Ectodermal cell (in vitro differentiated cells): ENCODE data around the gene PAPLN.
A peak's percentile ranks its signal among the peaks of the same experiment; 100 is the strongest.

ENCODE experiments used
- H3K27ac ChIP-seq: 2 replicates; pipeline ENCODE4 v1.7.0; 2013; ENCODE audit warnings: mild to moderate bottlenecking, low read depth, low read length; ENCODE audit not compliant: insufficient read depth, poor library complexity, severe bottlenecking
- H3K27me3 ChIP-seq: 2 replicates; pipeline ENCODE4 v1.7.0; 2013; ENCODE audit warnings: mild to moderate bottlenecking, low read length; ENCODE audit not compliant: insufficient read depth, control insufficient read depth, poor library complexity, severe bottlenecking
- H3K36me3 ChIP-seq: one replicate; pipeline ENCODE4 v1.7.0; 2013; ENCODE audit warnings: low read length; ENCODE audit not compliant: control insufficient read depth, insufficient read depth
- H3K4me1 ChIP-seq: one replicate; pipeline ENCODE4 v1.7.0; 2013; ENCODE audit warnings: low read length; ENCODE audit not compliant: control insufficient read depth, insufficient read depth
- H3K4me3 ChIP-seq: 2 replicates; pipeline ENCODE4 v1.7.0; 2013; ENCODE audit warnings: low read depth, low read length, control low read depth; ENCODE audit not compliant: insufficient read depth
- H3K9me3 ChIP-seq: 2 replicates; pipeline ENCODE4 v1.7.0; 2013; ENCODE audit warnings: mild to moderate bottlenecking, low read length, moderate library complexity; ENCODE audit not compliant: control insufficient read depth
- WGBS, 2 experiments: methylation state at CpG; one replicate each; pipeline ENCODE4 v1.1.7; 2013; ENCODE audit warnings: missing lambda C conversion rate in 2 of 2; 5-methylcytosine and 5-hydroxymethylcytosine counted together

PAPLN gene

GRCh38 chr14:73208846-73209245, 28.5 kb upstream of the PAPLN start:
- H3K36me3 ChIP-seq = peaks cover 48% of the 10 kb centered on the region
- 94 to 96% methylated on average over 8 of the region's 8 CpGs for WGBS, 2 experiments
- no peaks in the 10 kb centered on the region for H3K4me1 ChIP-seq
- no peaks in the 10 kb centered on the region for H3K27me3 ChIP-seq
- H3K9me3 ChIP-seq = no peaks in the 10 kb centered on the region
- H3K4me3 ChIP-seq = no peak overlapping the region
- no peak overlapping the region for H3K27ac ChIP-seq

- WGBS, 2 experiments = 93 to 96% methylated on average over 2 of the region's 2 CpGs
- Histone ChIP-seq H3K27me3 (no peaks in the 10 kb centered on the region), H3K4me3 (no peak overlapping the region), H3K36me3 (peaks cover 48% of the 10 kb centered on the region), H3K9me3 (no peaks in the 10 kb centered on the region), H3K4me1 (no peaks in the 10 kb centered on the region), H3K27ac (no peak overlapping the region)
These were observed 27.4 kb upstream of the PAPLN start for GRCh38 chr14:73209953-73210352.

GRCh38 chr14:73211251-73212040, 25.9 kb upstream of the PAPLN start:
- Histone ChIP-seq H3K4me3 (no peak overlapping the region), H3K9me3 (no peaks in the 10 kb centered on the region), H3K4me1 (no peaks in the 10 kb centered on the region), H3K27me3 (no peaks in the 10 kb centered on the region), H3K27ac (no peak overlapping the region), H3K36me3 (peaks cover 43% of the 10 kb centered on the region)
- 94% methylated on average over 6 to 7 of the region's 7 CpGs for WGBS, 2 experiments

GRCh38 chr14:73216030-73216429, 21.3 kb upstream of the PAPLN start:
- Histone ChIP-seq H3K4me3 (no peak overlapping the region), H3K4me1 (peaks cover 5% of the 10 kb centered on the region), H3K27me3 (no peaks in the 10 kb centered on the region), H3K9me3 (no peaks in the 10 kb centered on the region), H3K36me3 (peaks cover 30% of the 10 kb centered on the region), H3K27ac (no peak overlapping the region)
- 94 to 100% methylated on average over 2 of the region's 2 CpGs for WGBS, 2 experiments

- Histone ChIP-seq H3K36me3 (peaks cover 28% of the 10 kb centered on the region), H3K27me3 (no peaks in the 10 kb centered on the region), H3K4me3 (no peak overlapping the region), H3K27ac (no peak overlapping the region), H3K9me3 (no peaks in the 10 kb centered on the region), H3K4me1 (peaks cover 11% of the 10 kb centered on the region)
- 97 to 100% methylated on average over 1 of the region's 1 CpG for WGBS, 2 experiments
These were observed 19.9 kb upstream of the PAPLN start for GRCh38 chr14:73217411-73217810.

- peaks cover 20% of the 10 kb centered on the region for H3K4me1 ChIP-seq
- peak overlapping the region; percentile 52 for H3K27ac ChIP-seq
- H3K4me3 ChIP-seq = no peak overlapping the region
- H3K27me3 ChIP-seq = no peaks in the 10 kb centered on the region
- H3K9me3 ChIP-seq = no peaks in the 10 kb centered on the region
- WGBS, 2 experiments = 69 to 76% methylated on average over 4 of the region's 4 CpGs
- H3K36me3 ChIP-seq = peaks cover 17% of the 10 kb centered on the region
These were observed 17.2 kb upstream of the PAPLN start for GRCh38 chr14:73220061-73220460.

GRCh38 chr14:73220634-73221033, 16.7 kb upstream of the PAPLN start:
- no peaks in the 10 kb centered on the region for H3K9me3 ChIP-seq
- H3K27me3 ChIP-seq = no peaks in the 10 kb centered on the region
- H3K27ac ChIP-seq = no peak overlapping the region
- H3K4me1 ChIP-seq = peaks cover 20% of the 10 kb centered on the region
- H3K4me3 ChIP-seq = no peak overlapping the region
- H3K36me3 ChIP-seq = peaks cover 17% of the 10 kb centered on the region
- WGBS, 2 experiments = 85 to 90% methylated on average over 5 of the region's 5 CpGs

GRCh38 chr14:73221945-73222344, 15.4 kb upstream of the PAPLN start:
- H3K4me1 ChIP-seq = peaks cover 20% of the 10 kb centered on the region

GRCh38 chr14:73223049-73223448, 14.3 kb upstream of the PAPLN start:
- H3K9me3 ChIP-seq = no peaks in the 10 kb centered on the region
- H3K27ac ChIP-seq = no peak overlapping the region
- H3K36me3 ChIP-seq = peaks cover 9% of the 10 kb centered on the region
- H3K4me1 ChIP-seq = peaks cover 23% of the 10 kb centered on the region
- H3K27me3 ChIP-seq = no peaks in the 10 kb centered on the region
- WGBS, 2 experiments = 19 to 25% methylated on average over 5 of the region's 5 CpGs
- no peak overlapping the region for H3K4me3 ChIP-seq

More at GRCh38 chr14:73221945-73222344, 15.4 kb upstream of the PAPLN start:
- Histone ChIP-seq H3K27me3 (no peaks in the 10 kb centered on the region), H3K27ac (no peak overlapping the region), H3K36me3 (peaks cover 17% of the 10 kb centered on the region), H3K9me3 (no peaks in the 10 kb centered on the region), H3K4me3 (no peak overlapping the region)
- 86 to 94% methylated on average over 2 of the region's 2 CpGs for WGBS, 2 experiments

- no peaks in the 10 kb centered on the region for H3K27me3 ChIP-seq
- no peaks in the 10 kb centered on the region for H3K36me3 ChIP-seq
- no peaks in the 10 kb centered on the region for H3K9me3 ChIP-seq
- H3K4me1 ChIP-seq = peaks cover 26% of the 10 kb centered on the region
- H3K27ac ChIP-seq = no peak overlapping the region
- 95 to 96% methylated on average over 4 of the region's 4 CpGs for WGBS, 2 experiments
- no peak overlapping the region for H3K4me3 ChIP-seq
These were observed 11.8 kb upstream of the PAPLN start for GRCh38 chr14:73225496-73225895.
